DOHH2 (cell line): ENCODE results near the gene PGA5.

Experiments used
- CTCF ChIP-seq: fragments of 200-600 bp; sonication (generic); IDR thresholded peaks from one replicate; pipeline ENCODE4 v1.5.1; 2014; ENCODE audit warnings: antibody characterized with exemption, mild to moderate bottlenecking, low read depth, low read length; ENCODE audit not compliant: poor library complexity, severe bottlenecking
- EZH2phosphoT487 ChIP-seq: fragments of 200-600 bp; sonication (generic); IDR thresholded peaks from 2 replicates; pipeline ENCODE4 v1.6.1; 2017; ENCODE audit warnings: borderline replicate concordance, mild to moderate bottlenecking, antibody characterized with exemption, low read length, moderate library complexity, mixed read lengths

DNA sequence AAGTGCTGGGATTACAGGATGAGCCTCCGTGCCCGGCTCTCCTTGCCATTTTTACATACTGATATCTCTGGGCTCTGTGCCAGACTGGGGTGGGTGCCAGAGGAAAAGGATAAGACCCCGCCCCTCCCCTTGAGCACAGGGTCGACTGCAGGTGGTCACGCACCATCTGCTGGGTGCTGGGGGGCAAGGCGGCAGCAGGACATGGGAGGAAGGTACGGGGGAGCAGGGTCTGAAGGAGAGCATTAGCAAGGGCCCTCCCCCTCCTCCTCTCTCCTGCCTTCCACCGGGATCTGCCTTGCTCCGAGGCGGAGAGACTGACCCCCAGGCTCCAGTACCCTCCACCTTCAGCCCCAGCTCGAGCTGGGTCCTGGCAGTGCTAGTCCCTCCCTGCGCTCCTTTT lies 47.4 kb upstream of the PGA5 start:
- TF ChIP-seq CTCF (no peak), EZH2phosphoT487 (no peak)
